GM19328 (cell line): ENCODE results near the gene TMEFF2.

ENCODE experiments used
- ATAC-seq: cut with Tn5 transposase; IDR thresholded peaks from one replicate; pipeline ENCODE4 v1.9.1; 2021; ENCODE audit warnings: mild to moderate bottlenecking, moderate library complexity; ENCODE audit not compliant: unreplicated experiment

TMEFF2 gene

DNA sequence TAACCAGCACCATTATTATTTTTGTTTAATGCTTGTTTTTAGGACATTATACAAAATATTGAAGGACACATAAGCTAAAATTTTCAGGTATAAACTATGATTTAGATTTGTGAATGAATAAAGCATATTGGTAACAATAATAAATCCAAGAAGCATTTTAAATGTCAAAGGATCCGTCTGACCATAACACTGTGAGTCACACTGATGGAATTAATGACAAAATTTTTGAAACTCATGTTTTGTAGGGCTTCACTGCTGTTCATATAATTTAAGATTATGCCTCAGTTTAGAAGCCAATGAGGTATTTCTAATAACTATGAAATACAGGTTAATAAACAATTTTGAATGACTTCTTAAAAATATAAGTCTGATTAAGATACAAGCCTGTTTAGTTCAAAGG is 124.6 kb downstream of the TMEFF2 start:
- ATAC-seq, result no peak

DNA sequence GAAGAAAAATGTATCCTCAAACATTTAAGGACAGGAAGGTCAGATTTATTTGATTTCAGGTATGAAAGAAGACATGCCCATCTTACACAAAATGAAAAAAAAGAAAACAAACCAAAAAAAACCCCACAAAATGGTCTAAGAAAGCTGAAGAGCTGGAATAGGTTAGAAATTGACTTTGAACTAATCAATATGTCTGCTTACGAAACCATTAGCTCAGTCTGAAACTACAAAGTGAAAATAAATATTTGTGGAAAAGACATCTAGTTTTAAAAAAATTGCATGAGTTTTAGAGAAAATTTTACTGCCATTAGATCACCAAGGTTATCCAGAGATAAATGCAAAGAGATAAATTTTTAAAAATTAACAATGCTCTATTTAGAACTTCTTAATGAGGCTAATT is 125.3 kb downstream of the TMEFF2 start:
- no peak for ATAC-seq

DNA sequence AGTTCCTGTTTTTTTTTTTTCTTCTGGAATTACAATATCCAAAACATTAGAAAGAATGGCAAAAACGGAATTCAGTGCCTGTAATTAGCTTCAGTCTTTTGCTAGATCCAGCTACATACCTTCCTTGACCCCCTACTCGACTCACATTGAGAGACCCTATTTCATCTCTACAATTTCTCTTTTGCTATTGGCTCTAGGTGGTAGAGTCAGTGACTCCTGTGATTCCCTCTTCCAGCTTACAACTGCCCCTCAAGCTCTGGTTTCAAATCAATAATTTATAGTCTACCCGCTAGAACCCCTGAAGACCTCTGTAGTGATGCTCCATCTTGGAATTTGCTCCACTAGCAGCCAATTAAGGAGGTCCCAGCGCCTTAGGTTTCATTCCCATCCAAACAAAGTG is 125.8 kb downstream of the TMEFF2 start:
- ATAC-seq, result no peak

DNA sequence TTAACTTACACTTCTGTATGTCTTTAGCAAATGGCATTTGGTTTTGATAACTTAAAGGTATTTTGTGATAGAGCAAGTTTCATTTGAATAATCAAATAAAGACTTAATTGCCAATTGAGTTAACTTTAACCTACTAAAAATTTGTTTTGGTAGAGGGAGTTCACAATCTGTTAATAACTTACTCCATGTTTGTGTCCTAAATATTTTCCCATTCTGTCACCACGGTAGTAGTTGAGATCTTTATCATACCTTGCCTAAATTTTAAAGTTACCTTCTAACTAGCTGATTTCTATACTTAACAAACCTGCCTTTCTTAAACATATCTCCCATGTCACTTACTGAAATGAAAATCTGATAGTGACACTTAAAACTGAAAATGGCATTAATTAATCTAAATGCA is 127.1 kb downstream of the TMEFF2 start:
- no peak for ATAC-seq

DNA sequence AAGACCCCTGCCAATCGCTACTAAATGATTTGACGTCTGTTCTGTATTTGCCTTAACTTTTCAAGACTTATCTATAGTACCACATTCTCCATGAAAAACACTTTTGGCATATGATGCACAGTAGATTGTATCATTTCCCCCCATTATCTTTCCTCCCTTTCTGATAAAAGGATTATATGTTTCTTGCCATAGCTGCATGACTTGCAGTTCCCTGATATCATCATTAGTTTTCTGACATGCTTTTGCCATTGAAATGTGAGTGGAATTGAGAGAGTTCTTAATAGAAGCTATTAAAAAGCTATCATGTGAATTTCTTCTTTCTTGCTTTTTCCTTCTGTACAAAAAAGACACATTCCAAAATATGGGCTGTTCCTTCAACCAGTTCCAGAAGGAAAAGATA is 130.3 kb downstream of the TMEFF2 start:
- no peak for ATAC-seq

DNA sequence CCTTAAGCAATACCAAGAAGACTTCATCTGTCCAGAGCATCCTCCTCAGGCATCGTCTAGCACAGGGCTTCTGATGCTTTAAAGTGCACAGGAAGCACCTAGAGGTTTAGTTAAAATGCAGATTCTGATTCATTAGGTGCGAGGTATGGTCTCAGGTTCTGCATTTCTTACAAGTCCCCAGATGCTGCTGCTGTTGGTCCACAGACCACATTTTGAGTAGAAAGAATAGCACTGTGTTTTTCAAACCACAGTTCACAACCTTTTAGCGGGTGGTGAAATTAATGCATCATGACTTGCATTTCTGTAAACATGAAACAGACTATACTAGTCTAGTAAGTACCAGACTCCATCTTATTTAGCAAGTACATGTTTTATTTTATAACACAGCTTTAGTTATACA is 134.6 kb downstream of the TMEFF2 start:
- no peak for ATAC-seq

DNA sequence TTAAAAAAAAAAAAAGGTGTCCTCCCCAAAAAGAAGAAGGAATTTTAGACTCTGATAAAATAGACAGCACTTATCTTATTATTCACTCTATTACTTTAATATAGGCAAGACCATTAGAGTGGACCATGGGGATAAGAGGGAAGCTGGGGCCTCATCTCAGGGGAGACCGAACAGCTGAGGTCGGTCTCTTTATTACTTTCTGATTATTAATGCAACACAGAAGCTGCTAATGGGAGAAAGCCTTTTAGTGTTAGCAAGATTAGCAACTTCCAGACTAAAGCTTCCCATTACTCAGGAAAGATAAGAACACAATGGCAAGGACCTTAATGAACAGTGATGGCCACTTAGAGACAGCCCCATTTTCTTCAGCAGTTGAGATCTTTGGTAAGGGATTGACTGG is 135.5 kb downstream of the TMEFF2 start:
- no peak for ATAC-seq

DNA sequence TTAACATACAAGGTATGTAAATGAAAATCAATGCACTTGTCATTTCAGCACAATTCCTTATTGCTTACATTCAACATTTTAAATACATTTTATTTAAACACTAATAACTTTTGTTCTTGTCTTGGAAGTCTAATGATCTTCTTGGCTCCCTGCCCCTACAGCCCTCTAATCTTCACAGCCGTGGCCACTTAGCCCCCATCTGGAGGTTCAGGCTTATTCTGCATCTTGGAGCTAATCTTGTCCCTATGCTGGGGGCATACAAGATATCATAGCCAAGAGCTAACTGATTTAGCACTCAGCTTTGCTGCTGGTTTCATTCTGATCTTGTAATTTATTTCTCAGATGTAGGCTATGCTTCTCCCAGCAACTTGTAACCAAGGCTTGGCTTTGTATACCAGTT is 140.8 kb downstream of the TMEFF2 start:
- no peak for ATAC-seq

DNA sequence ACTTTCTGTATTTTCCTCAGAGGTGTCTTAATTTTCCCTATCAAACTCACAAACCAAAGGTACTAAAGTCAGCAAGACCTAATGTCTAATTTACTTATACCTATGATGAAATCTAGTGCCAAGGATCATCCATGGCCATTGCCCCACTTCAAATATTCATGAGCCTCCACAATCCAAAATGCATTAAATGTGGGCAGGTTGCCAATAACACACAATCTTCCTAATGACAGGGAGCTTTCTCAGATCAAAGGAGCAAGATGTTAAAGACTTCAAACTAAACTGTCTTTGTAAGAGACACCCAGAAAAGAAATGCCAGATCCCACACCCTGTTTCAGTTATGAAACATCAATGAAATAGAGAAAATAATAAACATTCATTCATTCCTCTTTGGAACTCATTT is 143.2 kb downstream of the TMEFF2 start:
- ATAC-seq, result no peak

DNA sequence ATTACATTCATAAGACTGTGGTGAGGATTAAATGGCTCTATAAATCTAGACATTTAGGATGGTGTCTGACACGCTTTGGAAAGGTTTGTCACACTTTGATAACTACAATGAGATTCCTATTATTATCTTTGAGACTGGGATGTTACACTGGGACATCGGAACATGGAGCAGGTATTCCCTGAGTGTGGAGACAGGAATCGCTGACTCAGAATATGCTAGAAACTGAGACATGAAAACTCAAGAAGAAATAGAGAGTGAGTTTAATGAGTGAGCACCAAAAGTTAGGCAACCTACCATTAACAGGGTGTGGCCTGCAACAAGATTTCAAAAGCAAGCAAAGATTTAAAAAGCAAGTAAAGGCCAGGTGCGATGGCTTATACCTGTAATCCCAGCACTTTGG is 145.4 kb downstream of the TMEFF2 start:
- no peak for ATAC-seq

DNA sequence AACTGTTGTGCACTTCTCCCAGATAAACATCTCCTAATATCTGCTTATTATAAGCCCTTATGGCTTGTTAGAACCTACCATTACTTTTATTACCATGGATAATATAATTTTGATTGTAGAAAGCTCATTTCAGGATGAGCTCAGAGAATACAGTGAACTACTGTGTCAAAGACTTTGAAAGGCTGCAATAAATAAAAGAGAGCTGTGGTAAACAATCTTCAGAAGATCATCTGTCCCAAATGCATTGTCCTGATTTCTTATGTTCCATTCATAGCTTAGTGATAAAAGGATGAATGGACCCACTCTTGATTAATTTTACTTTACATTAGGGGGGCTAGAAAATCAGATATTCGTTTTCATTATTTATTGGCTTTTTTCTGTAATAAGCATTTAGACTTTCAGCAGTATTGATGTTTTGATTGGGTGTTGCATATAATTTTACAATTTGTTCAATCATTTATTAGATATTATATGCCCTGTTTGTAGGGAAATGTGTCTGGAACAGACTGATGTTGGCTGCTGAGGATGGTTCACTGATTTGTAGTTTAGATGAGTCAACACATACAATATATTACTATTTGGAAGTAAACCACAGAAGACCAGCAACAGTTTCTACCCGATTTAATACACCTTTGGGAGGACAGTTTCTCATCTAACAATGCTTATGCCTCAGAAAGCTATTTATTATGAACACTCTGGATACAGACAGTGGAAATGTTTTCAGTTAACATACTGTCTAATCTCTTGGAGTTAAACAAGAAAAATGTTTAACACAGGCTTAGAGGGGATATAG is 147.2 kb downstream of the TMEFF2 start:
- no peak for ATAC-seq

DNA sequence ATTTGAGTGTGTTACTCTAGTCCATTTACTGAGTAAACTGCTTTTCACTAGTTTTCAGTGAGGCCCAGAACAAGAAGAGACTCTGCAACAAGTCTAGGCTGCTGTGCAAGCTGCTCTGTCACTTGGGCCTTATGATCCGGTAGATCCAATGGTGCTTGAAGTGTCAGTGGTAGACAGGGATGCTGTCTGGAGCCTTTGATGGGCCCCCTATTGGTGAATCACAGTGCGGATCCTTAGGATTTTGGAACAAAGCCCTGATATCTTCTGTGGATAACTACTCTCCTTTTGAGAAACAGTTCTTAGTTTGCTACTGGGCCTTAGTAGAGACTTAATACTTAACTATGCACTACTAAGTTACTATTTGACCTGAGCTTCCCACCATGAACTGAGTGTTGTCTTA is 150.2 kb downstream of the TMEFF2 start:
- ATAC-seq, result no peak

DNA sequence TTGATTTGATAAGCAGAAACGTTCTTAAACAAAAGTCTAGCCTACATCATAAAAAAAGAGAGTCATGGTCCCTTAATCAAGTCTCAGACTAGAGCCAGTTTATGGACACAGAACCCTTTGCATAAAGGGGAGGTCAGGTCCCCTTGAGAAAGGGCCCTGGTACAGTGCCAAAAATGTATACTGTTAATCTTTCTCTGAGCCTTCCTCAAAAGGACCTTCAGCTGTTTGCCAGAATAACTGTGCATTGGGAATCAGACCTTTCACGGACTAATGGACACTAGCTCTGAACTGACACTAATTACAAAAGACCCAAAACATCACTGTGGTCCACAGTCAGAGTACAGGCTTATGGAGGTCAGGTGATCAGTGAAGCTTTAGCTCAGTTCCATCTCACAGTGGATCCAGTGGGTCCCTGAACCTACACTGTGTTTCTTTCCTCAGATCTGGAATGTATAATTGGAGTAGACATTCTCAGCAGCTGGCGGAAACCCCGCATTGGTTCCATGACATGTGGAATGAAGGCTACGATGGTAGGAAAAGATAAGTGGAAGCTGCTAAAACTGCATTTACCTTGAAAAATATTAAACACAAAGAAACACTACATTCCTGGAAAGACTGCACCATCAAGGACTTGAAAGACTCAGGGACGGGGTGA is 151.4 kb downstream of the TMEFF2 start:
- no peak for ATAC-seq

DNA sequence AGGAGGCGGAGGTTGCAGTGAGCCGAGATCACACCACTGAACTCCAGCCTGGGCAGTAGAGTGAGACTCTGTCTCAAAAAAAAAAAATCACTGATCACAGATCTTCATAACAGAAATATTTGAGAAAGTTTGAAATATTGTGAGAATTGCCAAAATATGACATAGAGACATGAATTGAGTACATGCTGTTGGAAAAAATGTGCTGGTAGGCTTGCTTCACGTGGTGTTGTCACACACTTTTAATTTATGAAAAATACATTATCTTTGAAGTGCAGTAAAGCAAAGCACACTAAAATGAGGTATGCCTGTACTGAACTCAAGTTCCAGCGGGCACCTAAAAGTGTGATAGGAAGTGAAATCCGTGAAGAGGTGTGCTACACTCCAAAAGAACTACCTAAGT is 152.6 kb downstream of the TMEFF2 start:
- no peak for ATAC-seq

DNA sequence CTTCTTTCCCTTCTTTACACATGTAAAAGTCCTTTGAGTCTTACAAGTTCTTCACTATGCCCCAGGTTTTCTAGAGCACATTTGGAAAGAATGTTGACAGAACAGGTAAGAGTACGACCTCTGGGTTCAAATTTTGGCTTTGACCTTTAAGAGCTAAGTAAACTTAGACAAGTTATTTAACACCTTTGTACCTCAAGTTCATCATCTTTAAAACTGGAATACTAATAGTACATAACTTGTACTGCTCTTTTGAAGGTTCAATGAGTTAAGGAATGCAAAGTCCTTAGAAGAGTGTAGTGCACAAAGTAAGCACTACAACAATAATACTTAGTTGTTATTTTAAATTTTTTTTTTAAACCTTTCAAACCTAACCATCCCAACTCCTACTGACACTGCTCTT is 156.6 kb downstream of the TMEFF2 start:
- ATAC-seq, result no peak

DNA sequence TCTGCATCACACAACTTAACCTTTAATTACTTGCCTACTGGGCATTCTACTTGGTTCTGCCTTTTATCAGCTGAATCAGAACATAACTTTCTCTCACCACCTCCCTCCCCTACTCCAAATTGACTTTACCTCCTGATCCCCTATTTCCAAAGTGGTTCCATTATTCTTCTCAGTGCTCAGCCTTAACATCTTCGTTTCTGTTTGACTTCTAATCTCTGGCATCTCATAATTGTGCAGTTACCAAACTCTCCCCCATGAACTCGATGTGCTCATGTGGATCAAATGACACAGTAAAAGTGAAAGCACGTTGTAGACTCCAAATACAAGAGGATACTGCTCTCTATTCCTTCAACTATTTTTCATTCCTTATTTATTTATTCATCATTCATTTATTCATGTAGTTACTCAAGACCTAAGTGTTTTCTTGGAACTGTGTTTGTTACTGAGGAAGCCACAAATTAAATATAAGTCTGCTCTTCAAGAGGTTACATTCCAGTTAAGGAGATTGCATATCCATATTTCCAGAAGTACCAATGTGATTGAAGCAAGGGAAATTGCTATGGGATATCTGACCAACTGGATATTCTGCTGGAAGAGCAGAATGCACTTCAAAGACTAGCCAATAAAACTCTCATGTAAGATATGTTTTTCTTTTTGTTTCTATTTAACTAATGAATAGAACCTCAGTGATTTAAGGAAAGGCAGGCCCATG is 158.8 kb downstream of the TMEFF2 start:
- no peak for ATAC-seq

DNA sequence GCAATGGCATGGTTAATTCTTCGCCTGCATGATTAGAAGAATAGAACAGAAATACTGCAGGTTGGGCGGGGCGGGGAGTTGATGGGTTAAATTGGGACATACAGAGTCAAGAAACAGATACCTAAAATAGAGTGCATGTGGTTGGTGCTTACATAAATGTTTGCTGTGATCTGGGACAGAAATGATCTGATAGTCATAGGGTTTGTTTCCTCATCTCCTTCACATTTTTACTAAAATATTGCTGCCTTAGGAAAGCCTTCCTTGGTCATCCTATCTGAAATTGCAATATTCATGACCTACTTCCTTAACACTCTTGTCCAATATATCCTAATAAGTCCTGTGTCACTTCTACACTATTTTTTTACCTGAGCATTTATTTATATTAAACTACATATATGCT is 163.9 kb downstream of the TMEFF2 start:
- ATAC-seq, result no peak

DNA sequence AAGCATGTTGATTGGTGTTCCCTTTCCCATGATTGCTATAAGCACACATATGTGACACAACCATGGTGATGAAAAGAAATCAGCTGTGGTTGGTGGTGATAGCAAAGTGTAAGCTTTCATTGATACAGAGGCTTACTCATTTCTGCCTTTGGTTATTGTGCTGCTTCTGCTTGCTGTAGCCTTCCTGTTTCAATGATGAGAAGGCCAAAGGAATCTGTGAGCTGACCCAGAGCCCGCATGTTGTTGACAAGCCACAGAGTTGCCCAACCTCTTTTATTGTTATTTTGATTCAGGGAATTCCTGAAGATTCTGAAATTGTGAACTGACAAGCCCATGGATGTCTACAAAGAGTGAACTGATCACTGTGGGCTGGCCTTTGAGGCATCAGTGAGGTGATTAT is 164.4 kb downstream of the TMEFF2 start:
- ATAC-seq, result no peak

DNA sequence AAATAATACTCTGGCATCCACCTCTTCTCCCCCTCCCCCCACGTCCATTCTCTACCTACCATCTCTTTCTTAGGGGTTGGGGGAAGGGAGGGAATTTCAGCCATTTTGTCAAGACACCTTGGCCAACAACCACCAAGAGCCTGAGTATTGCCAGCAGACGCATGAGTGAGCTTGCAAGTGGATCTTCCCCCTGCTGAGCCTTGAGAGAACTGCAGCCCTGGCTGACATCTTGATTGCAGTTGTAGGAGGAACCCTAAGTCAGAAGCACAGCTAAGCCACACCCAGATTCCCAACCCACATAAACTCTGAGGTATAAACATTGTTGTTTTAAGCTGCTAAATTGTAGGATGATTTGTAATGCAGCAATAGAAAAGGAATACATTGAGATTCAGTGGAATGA is 165.6 kb downstream of the TMEFF2 start:
- ATAC-seq, result no peak

DNA sequence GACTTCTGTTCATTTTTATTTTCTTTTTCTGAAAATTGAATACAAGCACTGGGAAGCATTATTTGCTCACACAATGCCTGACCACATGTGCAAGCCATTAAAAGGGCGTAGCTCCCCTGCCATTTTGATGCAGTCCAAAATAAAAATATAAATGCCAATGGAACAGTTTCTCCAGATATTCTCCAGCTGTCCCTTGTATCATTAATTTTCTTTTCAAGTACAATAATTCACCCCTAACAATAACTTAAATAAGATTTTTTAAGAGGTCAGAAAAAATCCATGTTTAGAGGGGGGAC is 168.0 kb downstream of the TMEFF2 start:
- ATAC-seq, result no peak

DNA sequence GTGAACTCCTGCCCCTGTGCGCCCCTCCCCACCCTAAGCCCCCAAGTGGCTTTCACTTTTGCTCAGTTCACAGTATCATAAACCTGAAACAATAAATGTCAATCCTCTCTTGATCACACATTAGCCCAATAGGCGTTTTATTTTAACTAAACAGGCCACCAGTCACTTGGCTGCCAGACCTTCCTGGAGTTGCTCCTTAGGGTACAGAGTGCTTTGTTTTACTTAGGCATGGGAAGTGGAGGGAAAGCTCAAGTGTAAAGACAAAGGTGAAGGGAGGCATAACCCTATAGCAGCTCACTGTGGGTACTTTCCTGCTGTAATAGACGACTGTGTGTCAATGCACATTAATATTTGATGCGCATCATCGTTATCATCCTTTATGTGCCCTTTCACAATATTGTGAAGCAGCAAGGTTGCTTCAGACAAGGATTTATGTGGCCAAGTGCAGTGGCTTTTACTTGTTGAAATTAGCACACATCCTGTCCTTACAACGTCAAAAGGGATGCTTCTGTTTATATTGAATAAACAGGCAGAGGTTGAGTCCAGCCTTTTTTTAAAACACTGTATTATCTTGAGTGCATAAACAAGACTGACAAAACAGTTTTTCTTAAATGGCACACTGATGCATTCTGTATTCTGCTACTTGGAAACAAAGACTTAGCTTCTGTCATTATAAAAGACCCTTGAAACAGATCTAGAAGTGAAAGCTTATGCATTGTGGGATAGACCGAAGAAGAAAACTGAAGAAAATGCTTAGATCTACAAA is 168.5 kb downstream of the TMEFF2 start:
- no peak for ATAC-seq

DNA sequence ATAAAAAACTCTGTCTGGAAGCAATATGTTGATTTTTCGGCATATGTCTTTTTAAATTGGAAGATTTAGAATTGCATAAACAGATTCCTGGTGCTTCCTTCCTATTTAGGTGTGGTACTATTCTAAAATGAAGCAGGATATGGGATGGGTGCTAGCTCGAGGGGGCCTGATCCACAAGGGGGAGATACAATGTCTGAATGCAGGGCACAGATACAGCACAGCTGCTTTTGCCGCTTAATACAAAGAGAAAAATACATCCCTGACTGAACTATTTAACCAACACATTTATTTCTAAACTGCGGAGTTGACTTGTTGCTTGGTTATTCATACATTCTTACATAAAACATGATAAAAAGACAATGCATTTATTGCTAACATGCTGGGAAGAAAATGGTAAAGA is 169.1 kb downstream of the TMEFF2 start:
- no peak for ATAC-seq
